HG03095 (cell line): ENCODE measurements around the gene STX1B.
A peak's percentile ranks its signal among the peaks of the same experiment; 100 is the strongest.
"Not testable (repeated sequence)": the region's sequence is repeated elsewhere in the genome, so short reads cannot be mapped to it uniquely, and the experiment has no call there.

Experiments
- ATAC-seq: cut with Tn5 transposase; IDR thresholded peaks from one replicate; pipeline ENCODE4 v1.9.1; 2021; ENCODE audit warnings: moderate library complexity; ENCODE audit not compliant: unreplicated experiment

STX1B gene

GRCh38 chr16:30953511-30954124 is 56.8 kb downstream of the STX1B start:
- no peak for ATAC-seq

- ATAC-seq, result no peak
Measured at GRCh38 chr16:30953111-30953510, 57.3 kb downstream of the STX1B start.

- no peak for ATAC-seq
Measured at GRCh38 chr16:30951750-30952149, 58.7 kb downstream of the STX1B start.

- ATAC-seq, result no peak
Measured at GRCh38 chr16:30951193-30951592, 59.2 kb downstream of the STX1B start.

- no peak for ATAC-seq
Measured at GRCh38 chr16:30950516-30951065, 59.8 kb downstream of the STX1B start.

GRCh38 chr16:30949650-30950515 is 60.6 kb downstream of the STX1B start:
- peak; percentile 52 for ATAC-seq

- ATAC-seq, result peak; percentile 59
Measured at GRCh38 chr16:30948667-30949649, 61.5 kb downstream of the STX1B start, which contains the start of gene ORAI3. Gene ORAI3, plus strand, starts transcription at chr16:30949068. Its CDS starts 222 bp downstream, at chr16:30949290.

- ATAC-seq, result no peak
Measured at GRCh38 chr16:30947859-30948666, 62.4 kb downstream of the STX1B start.

GRCh38 chr16:30947541-30947858 is 62.9 kb downstream of the STX1B start:
- no peak for ATAC-seq

- ATAC-seq, result no peak
Measured at GRCh38 chr16:30946671-30947540, 63.5 kb downstream of the STX1B start.

GRCh38 chr16:30944352-30944751 is 66.1 kb downstream of the STX1B start:
- no peak for ATAC-seq

- ATAC-seq, result no peak
Measured at GRCh38 chr16:30942426-30942806, 68.0 kb downstream of the STX1B start.

GRCh38 chr16:30941600-30942425 is 68.6 kb downstream of the STX1B start:
- peak; percentile 72 for ATAC-seq

- ATAC-seq, result not testable (repeated sequence)
Measured at GRCh38 chr16:30939571-30939970, 70.9 kb downstream of the STX1B start.
